Activated naive CD4-positive, alpha-beta T cell treated with anti-CD3 and anti-CD28 coated beads, Interleukin-2, amount 50 U/mL, for 24 hours (primary cell): ENCODE results near the gene TOP2A.
"Not testable (repeated sequence)": the region's sequence is repeated elsewhere in the genome, so short reads cannot be mapped to it uniquely, and the experiment has no call there.

Source experiments
- H3K27ac Mint-ChIP-seq: one replicate; pipeline ENCODE4 v1.8.0; 2021; ENCODE audit warnings: mild to moderate bottlenecking, mixed read lengths
- H3K27me3 Mint-ChIP-seq: one replicate; pipeline ENCODE4 v1.8.0; 2021; ENCODE audit warnings: mixed read lengths
- H3K36me3 Mint-ChIP-seq: one replicate; pipeline ENCODE4 v1.8.0; 2021; ENCODE audit warnings: mixed read lengths
- H3K4me1 Mint-ChIP-seq: one replicate; pipeline ENCODE4 v1.8.0; 2021; ENCODE audit warnings: mixed read lengths
- H3K4me3 Mint-ChIP-seq: one replicate; pipeline ENCODE4 v1.8.0; 2021; ENCODE audit warnings: mild to moderate bottlenecking, mixed read lengths
- H3K9me3 Mint-ChIP-seq: one replicate; pipeline ENCODE4 v1.8.0; 2021; ENCODE audit warnings: mixed read lengths

Gene TOP2A

GRCh38 chr17:40422990-40423633 lies 5.4 kb upstream of the TOP2A start:
- Mint-ChIP-seq H3K4me3 (no peak overlapping the region), H3K4me1 (peaks cover 45% of the 10 kb centered on the region), H3K9me3 (no peaks in the 10 kb centered on the region), H3K27me3 (no peaks in the 10 kb centered on the region), H3K27ac (peak overlapping the region; percentile 59), H3K36me3 (no peaks in the 10 kb centered on the region)

- peak overlapping the region; percentile 73 for H3K4me3 Mint-ChIP-seq
Observed at GRCh38 chr17:40419559-40420331, 2.0 kb upstream of the TOP2A start.

GRCh38 chr17:40418428-40418706 lies 671 bp upstream of the TOP2A start:
- Mint-ChIP-seq H3K27me3 (no peaks in the 10 kb centered on the region), H3K36me3 (no peaks in the 10 kb centered on the region), H3K4me1 (peaks cover 30% of the 10 kb centered on the region), H3K4me3 (peak overlapping the region; percentile 96), H3K27ac (peak overlapping the region; percentile 92), H3K9me3 (no peaks in the 10 kb centered on the region)

More at GRCh38 chr17:40419559-40420331, 2.0 kb upstream of the TOP2A start:
- no peak overlapping the region for H3K27ac Mint-ChIP-seq
- no peaks in the 10 kb centered on the region for H3K9me3 Mint-ChIP-seq
- H3K27me3 Mint-ChIP-seq, result no peaks in the 10 kb centered on the region
- peaks cover 32% of the 10 kb centered on the region for H3K4me1 Mint-ChIP-seq
- no peaks in the 10 kb centered on the region for H3K36me3 Mint-ChIP-seq

- H3K4me3 Mint-ChIP-seq, result peak overlapping the region; percentile 96
- H3K36me3 Mint-ChIP-seq, result no peaks in the 10 kb centered on the region
- H3K9me3 Mint-ChIP-seq, result no peaks in the 10 kb centered on the region
- H3K4me1 Mint-ChIP-seq, result peaks cover 30% of the 10 kb centered on the region
- H3K27ac Mint-ChIP-seq, result no peak overlapping the region
- no peaks in the 10 kb centered on the region for H3K27me3 Mint-ChIP-seq
Observed at GRCh38 chr17:40417258-40417608, 463 bp downstream of the TOP2A start.

- no peaks in the 10 kb centered on the region for H3K9me3 Mint-ChIP-seq
- H3K36me3 Mint-ChIP-seq, result no peaks in the 10 kb centered on the region
- H3K27me3 Mint-ChIP-seq, result no peaks in the 10 kb centered on the region
- peak overlapping the region; percentile 96 for H3K4me3 Mint-ChIP-seq
- H3K4me1 Mint-ChIP-seq, result peaks cover 30% of the 10 kb centered on the region
- no peak overlapping the region for H3K27ac Mint-ChIP-seq
Observed at GRCh38 chr17:40416671-40417070, 1.0 kb downstream of the TOP2A start.

- Mint-ChIP-seq H3K27ac (peak overlapping the region; percentile 30), H3K4me1 (peaks cover 30% of the 10 kb centered on the region), H3K27me3 (no peaks in the 10 kb centered on the region), H3K9me3 (no peaks in the 10 kb centered on the region), H3K4me3 (no peak overlapping the region), H3K36me3 (no peaks in the 10 kb centered on the region)
Observed at GRCh38 chr17:40415390-40415789, 2.3 kb downstream of the TOP2A start.

- H3K27me3 Mint-ChIP-seq, H3K4me3 Mint-ChIP-seq, H3K36me3 Mint-ChIP-seq, H3K9me3 Mint-ChIP-seq: not testable (repeated sequence)
- peaks cover 23% of the 10 kb centered on the region for H3K4me1 Mint-ChIP-seq
- peak overlapping the region; percentile 23 for H3K27ac Mint-ChIP-seq
Observed at GRCh38 chr17:40414312-40414711, 3.4 kb downstream of the TOP2A start.

- Mint-ChIP-seq H3K9me3 (no peaks in the 10 kb centered on the region), H3K4me1 (peaks cover 15% of the 10 kb centered on the region), H3K4me3 (no peak overlapping the region), H3K27ac (no peak overlapping the region), H3K36me3 (no peaks in the 10 kb centered on the region), H3K27me3 (no peaks in the 10 kb centered on the region)
Observed at GRCh38 chr17:40412880-40413279, 4.8 kb downstream of the TOP2A start.

GRCh38 chr17:40411821-40412220 lies 5.9 kb downstream of the TOP2A start:
- Mint-ChIP-seq H3K36me3 (no peaks in the 10 kb centered on the region), H3K27ac (no peak overlapping the region), H3K9me3 (no peaks in the 10 kb centered on the region), H3K27me3 (no peaks in the 10 kb centered on the region), H3K4me1 (peaks cover 8% of the 10 kb centered on the region), H3K4me3 (no peak overlapping the region)

- H3K4me3 Mint-ChIP-seq, result no peak overlapping the region
- no peaks in the 10 kb centered on the region for H3K9me3 Mint-ChIP-seq
- peaks cover under 1% of the 10 kb centered on the region for H3K4me1 Mint-ChIP-seq
- peak overlapping the region; percentile 39 for H3K27ac Mint-ChIP-seq
- no peaks in the 10 kb centered on the region for H3K36me3 Mint-ChIP-seq
- no peaks in the 10 kb centered on the region for H3K27me3 Mint-ChIP-seq
Observed at GRCh38 chr17:40410082-40410481, 7.6 kb downstream of the TOP2A start.

- H3K27me3 Mint-ChIP-seq, H3K9me3 Mint-ChIP-seq, H3K4me3 Mint-ChIP-seq, H3K27ac Mint-ChIP-seq, H3K4me1 Mint-ChIP-seq, H3K36me3 Mint-ChIP-seq: not testable (repeated sequence)
Observed at GRCh38 chr17:40409540-40409939, 8.2 kb downstream of the TOP2A start.

- Mint-ChIP-seq H3K27me3 (no peaks in the 10 kb centered on the region), H3K4me1 (peaks cover 18% of the 10 kb centered on the region), H3K4me3 (no peak overlapping the region), H3K27ac (no peak overlapping the region), H3K9me3 (no peaks in the 10 kb centered on the region), H3K36me3 (no peaks in the 10 kb centered on the region)
Observed at GRCh38 chr17:40407460-40407859, 10.2 kb downstream of the TOP2A start.

- no peaks in the 10 kb centered on the region for H3K9me3 Mint-ChIP-seq
- H3K4me3 Mint-ChIP-seq, result no peak overlapping the region
- peaks cover 35% of the 10 kb centered on the region for H3K4me1 Mint-ChIP-seq
- no peaks in the 10 kb centered on the region for H3K36me3 Mint-ChIP-seq
- no peaks in the 10 kb centered on the region for H3K27me3 Mint-ChIP-seq
- peak overlapping the region; percentile 35 for H3K27ac Mint-ChIP-seq
Observed at GRCh38 chr17:40404003-40404402, 13.7 kb downstream of the TOP2A start.

GRCh38 chr17:40402668-40403067 lies 15.0 kb downstream of the TOP2A start:
- no peaks in the 10 kb centered on the region for H3K27me3 Mint-ChIP-seq
- peak overlapping the region; percentile 56 for H3K4me3 Mint-ChIP-seq
- no peaks in the 10 kb centered on the region for H3K9me3 Mint-ChIP-seq
- no peaks in the 10 kb centered on the region for H3K36me3 Mint-ChIP-seq
- no peak overlapping the region for H3K27ac Mint-ChIP-seq
- H3K4me1 Mint-ChIP-seq, result peaks cover 35% of the 10 kb centered on the region

- H3K4me3 Mint-ChIP-seq, result no peak overlapping the region
- H3K4me1 Mint-ChIP-seq, result peaks cover 34% of the 10 kb centered on the region
- H3K9me3 Mint-ChIP-seq, result no peaks in the 10 kb centered on the region
- no peaks in the 10 kb centered on the region for H3K36me3 Mint-ChIP-seq
- H3K27me3 Mint-ChIP-seq, result no peaks in the 10 kb centered on the region
- H3K27ac Mint-ChIP-seq, result no peak overlapping the region
Observed at GRCh38 chr17:40399185-40399584, 18.5 kb downstream of the TOP2A start.

GRCh38 chr17:40386555-40386954 lies 31.1 kb downstream of the TOP2A start:
- not testable (repeated sequence) for H3K9me3 Mint-ChIP-seq, H3K4me1 Mint-ChIP-seq, H3K27me3 Mint-ChIP-seq, H3K4me3 Mint-ChIP-seq, H3K27ac Mint-ChIP-seq, H3K36me3 Mint-ChIP-seq

- Mint-ChIP-seq H3K27ac (no peak overlapping the region), H3K27me3 (no peaks in the 10 kb centered on the region), H3K36me3 (no peaks in the 10 kb centered on the region), H3K4me1 (no peaks in the 10 kb centered on the region), H3K9me3 (no peaks in the 10 kb centered on the region), H3K4me3 (no peak overlapping the region)
Observed at GRCh38 chr17:40382251-40382650, 35.4 kb downstream of the TOP2A start.
